Neural progenitor cell (in vitro differentiated cells): ENCODE results near the gene PACRG. TPM values are rescaled to one million over a fixed set of nuclear protein-coding genes. Genes with fewer than 3 reads are reported as not detected.

Source experiments
- DNase-seq: peaks from one replicate; pipeline ENCODE4 v3.0.0-alpha.2; 2016; ENCODE audit warnings: low spot score
- H2AFZ ChIP-seq: fragments of 200-600 bp; sonication (generic); replicated peaks from 2 replicates; pipeline ENCODE4 v1.6.1; 2016; ENCODE audit warnings: antibody characterized with exemption
- H3F3A ChIP-seq: fragments of 200-600 bp; sonication (generic); 2 replicates; pipeline ENCODE4 v1.6.1; 2016; ENCODE audit warnings: antibody characterized with exemption, low read depth
- H3K27ac ChIP-seq: fragments of 200-600 bp; sonication (generic); 2 replicates; pipeline ENCODE4 v1.5.1; 2016; ENCODE audit warnings: mild to moderate bottlenecking
- H3K27me3 ChIP-seq: fragments of 200-600 bp; sonication (generic); 2 replicates; pipeline ENCODE4 v1.6.1; 2016; ENCODE audit warnings: mild to moderate bottlenecking, moderate library complexity
- H3K36me3 ChIP-seq: fragments of 200-600 bp; sonication (generic); 2 replicates; pipeline ENCODE4 v1.5.1; 2016
- H3K4me1 ChIP-seq: fragments of 200-600 bp; sonication (generic); 2 replicates; pipeline ENCODE4 v1.6.1; 2016; ENCODE audit warnings: mixed run types
- H3K4me2 ChIP-seq: fragments of 200-600 bp; sonication (generic); 2 replicates; pipeline ENCODE4 v1.6.1; 2016
- H3K4me3 ChIP-seq: fragments of 200-600 bp; sonication (generic); 2 replicates; pipeline ENCODE4 v1.5.1; 2016
- H3K79me2 ChIP-seq: fragments of 200-600 bp; sonication (generic); 2 replicates; pipeline ENCODE4 v1.6.1; 2016; ENCODE audit warnings: low read depth
- H3K9ac ChIP-seq: fragments of 200-600 bp; sonication (generic); 2 replicates; pipeline ENCODE4 v1.6.1; 2016
- H3K9me3 ChIP-seq: fragments of 200-600 bp; sonication (generic); 2 replicates; pipeline ENCODE4 v1.5.1; 2016; ENCODE audit warnings: low read depth
- H4K20me1 ChIP-seq: fragments of 200-600 bp; sonication (generic); 2 replicates; pipeline ENCODE4 v1.6.1; 2016; ENCODE audit warnings: low read depth
- H3K27ac Mint-ChIP-seq: 3 replicates; pipeline ENCODE4 v1.8.0; 2021; ENCODE audit warnings: mixed read lengths
- H3K27me3 Mint-ChIP-seq: 2 replicates; pipeline ENCODE4 v1.8.0; 2022; ENCODE audit warnings: low read depth, mild to moderate bottlenecking, inconsistent platforms, moderate library complexity, mixed read lengths; ENCODE audit not compliant: insufficient read depth
- H3K36me3 Mint-ChIP-seq: 3 replicates; pipeline ENCODE4 v1.8.0; 2021; ENCODE audit warnings: mixed read lengths
- H3K4me1 Mint-ChIP-seq: 3 replicates; pipeline ENCODE4 v1.8.0; 2021; ENCODE audit warnings: mixed read lengths
- H3K4me3 Mint-ChIP-seq: 3 replicates; pipeline ENCODE4 v1.8.0; 2021; ENCODE audit warnings: mild to moderate bottlenecking, moderate library complexity, mixed read lengths
- H3K9me3 Mint-ChIP-seq: 3 replicates; pipeline ENCODE4 v1.8.0; 2020; ENCODE audit warnings: mixed read lengths
- CTCF ChIP-seq: fragments of 200-600 bp; sonication (generic); IDR thresholded peaks from 2 replicates; pipeline ENCODE4 v1.5.1; 2017; ENCODE audit warnings: antibody characterized with exemption, mild to moderate bottlenecking
- EZH2 ChIP-seq: fragments of 200-600 bp; sonication (generic); IDR thresholded peaks from 2 replicates; pipeline ENCODE4 v1.6.1; 2017; ENCODE audit warnings: antibody characterized with exemption, mild to moderate bottlenecking, moderate library complexity
- EZH2phosphoT487 ChIP-seq: fragments of 200-600 bp; sonication (generic); IDR thresholded peaks from 2 replicates; pipeline ENCODE4 v1.6.1; 2017; ENCODE audit warnings: antibody characterized with exemption
- total RNA-seq: library from RNA; depleted of rRNA; stranded (reverse); fragments of >200 nt; gene quantifications from 2 replicates; pipeline ENCODE4 v1.2.3, GENCODE V29; 2015; ENCODE audit warnings: low replicate concordance

Gene PACRG
- total RNA-seq, 1 donor from 2014 or later = 0.30 TPM

- Histone ChIP-seq H3K27ac (no peak overlapping the region), H3K4me3 (no peak overlapping the region), H3K4me2 (no peak overlapping the region), H2AFZ (no peak overlapping the region), H3F3A (no peaks in the 10 kb centered on the region), H3K4me1 (no peaks in the 10 kb centered on the region), H3K36me3 (no peaks in the 10 kb centered on the region), H4K20me1 (no peaks in the 10 kb centered on the region), H3K9me3 (no peaks in the 10 kb centered on the region), H3K27me3 (no peaks in the 10 kb centered on the region), H3K79me2 (no peaks in the 10 kb centered on the region), H3K9ac (no peak overlapping the region)
- no peak for DNase-seq
- Mint-ChIP-seq H3K36me3 (no peaks in the 10 kb centered on the region), H3K27me3 (peaks cover 5% of the 10 kb centered on the region), H3K4me1 (no peaks in the 10 kb centered on the region), H3K27ac (no peak overlapping the region), H3K4me3 (no peak overlapping the region), H3K9me3 (peaks cover 17% of the 10 kb centered on the region)
- TF ChIP-seq EZH2 (no peak), CTCF (no peak), EZH2phosphoT487 (no peak)
Observed at GRCh38 chr6:163118941-163119340, 391.2 kb downstream of the PACRG start.

GRCh38 chr6:163120223-163120622, 392.4 kb downstream of the PACRG start:
- Mint-ChIP-seq H3K36me3 (no peaks in the 10 kb centered on the region), H3K9me3 (peaks cover 8% of the 10 kb centered on the region), H3K4me1 (no peaks in the 10 kb centered on the region), H3K27me3 (peaks cover 2% of the 10 kb centered on the region), H3K27ac (no peak overlapping the region), H3K4me3 (no peak overlapping the region)
- Histone ChIP-seq H3K9me3 (no peaks in the 10 kb centered on the region), H4K20me1 (no peaks in the 10 kb centered on the region), H3K79me2 (no peaks in the 10 kb centered on the region), H3K36me3 (no peaks in the 10 kb centered on the region), H3F3A (no peaks in the 10 kb centered on the region), H3K4me2 (no peak overlapping the region), H3K27me3 (no peaks in the 10 kb centered on the region), H3K4me1 (no peaks in the 10 kb centered on the region), H3K27ac (no peak overlapping the region), H3K4me3 (no peak overlapping the region), H2AFZ (no peak overlapping the region), H3K9ac (no peak overlapping the region)
- TF ChIP-seq CTCF = peak; percentile 25
- no peak for TF ChIP-seq EZH2phosphoT487
- DNase-seq = no peak

GRCh38 chr6:163121270-163121669, 393.5 kb downstream of the PACRG start:
- no peaks in the 10 kb centered on the region for H3K36me3 Mint-ChIP-seq
- TF ChIP-seq CTCF = no peak
- H3K4me3 Mint-ChIP-seq = no peak overlapping the region
- H3K27me3 ChIP-seq = no peaks in the 10 kb centered on the region
- no peak overlapping the region for H3K4me3 ChIP-seq
- no peak overlapping the region for H3K9ac ChIP-seq
- H3F3A ChIP-seq = no peaks in the 10 kb centered on the region
- DNase-seq = no peak
- H3K79me2 ChIP-seq = no peaks in the 10 kb centered on the region
- no peaks in the 10 kb centered on the region for H3K9me3 ChIP-seq
- H3K9me3 Mint-ChIP-seq = peaks cover 8% of the 10 kb centered on the region
- no peaks in the 10 kb centered on the region for H3K4me1 Mint-ChIP-seq
- H4K20me1 ChIP-seq = no peaks in the 10 kb centered on the region
- H3K4me1 ChIP-seq = no peaks in the 10 kb centered on the region
- H3K4me2 ChIP-seq = no peak overlapping the region
- H3K27ac ChIP-seq = no peak overlapping the region
- H3K27me3 Mint-ChIP-seq = peaks cover 2% of the 10 kb centered on the region
- no peaks in the 10 kb centered on the region for H3K36me3 ChIP-seq
- H3K27ac Mint-ChIP-seq = no peak overlapping the region
- H2AFZ ChIP-seq = no peak overlapping the region

GRCh38 chr6:163122365-163122764, 394.6 kb downstream of the PACRG start:
- H3K27ac ChIP-seq = no peak overlapping the region

More at GRCh38 chr6:163122365-163122764, 394.6 kb downstream of the PACRG start:
- H3K79me2 ChIP-seq = no peaks in the 10 kb centered on the region
- no peak overlapping the region for H3K4me2 ChIP-seq
- no peaks in the 10 kb centered on the region for H3K4me1 Mint-ChIP-seq
- H3K36me3 ChIP-seq = no peaks in the 10 kb centered on the region
- H3K4me3 Mint-ChIP-seq = peak overlapping the region; percentile 12
- H3K4me1 ChIP-seq = no peaks in the 10 kb centered on the region
- H2AFZ ChIP-seq = no peak overlapping the region
- H3K27me3 Mint-ChIP-seq = peaks cover 3% of the 10 kb centered on the region
- H4K20me1 ChIP-seq = no peaks in the 10 kb centered on the region
- no peak overlapping the region for H3K9ac ChIP-seq
- H3K27me3 ChIP-seq = no peaks in the 10 kb centered on the region
- peaks cover 8% of the 10 kb centered on the region for H3K9me3 Mint-ChIP-seq
- no peaks in the 10 kb centered on the region for H3F3A ChIP-seq
- H3K36me3 Mint-ChIP-seq = no peaks in the 10 kb centered on the region
- no peaks in the 10 kb centered on the region for H3K9me3 ChIP-seq
- H3K27ac Mint-ChIP-seq = peak overlapping the region; percentile 39
- H3K4me3 ChIP-seq = no peak overlapping the region
- no peak for DNase-seq
- no peak for TF ChIP-seq CTCF
- TF ChIP-seq EZH2phosphoT487 = no peak
- TF ChIP-seq EZH2 = no peak
